Fibroblast of lung (primary cell): ENCODE data around the gene NPAS1. TPM values are rescaled to one million over a fixed set of nuclear protein-coding genes. Genes with fewer than 3 reads are reported as not detected.

Experiments used
- DNase-seq, 2 donors: peaks; one replicate each; pipeline versions ENCODE4 v3.0.0 to v3.0.0-alpha.2; 2010; ENCODE audit warnings: low read depth in 2 of 2
- H2AFZ ChIP-seq: 2 replicates; pipeline ENCODE4 v1.5.1; 2012; ENCODE audit warnings: low read length, control low read depth, inconsistent platforms
- H3K27ac ChIP-seq: 2 replicates; pipeline ENCODE4 v1.5.1; 2011; ENCODE audit warnings: low read length, control low read depth; ENCODE audit not compliant: insufficient read depth
- H3K27me3 ChIP-seq: 2 replicates; pipeline ENCODE4 v1.5.1; 2011; ENCODE audit warnings: mild to moderate bottlenecking, low read length; ENCODE audit not compliant: control insufficient read depth, insufficient read depth
- H3K36me3 ChIP-seq: 2 replicates; pipeline ENCODE4 v1.5.1; 2011; ENCODE audit warnings: low read length; ENCODE audit not compliant: control insufficient read depth, insufficient read depth
- H3K4me1 ChIP-seq: 2 replicates; pipeline ENCODE4 v1.5.1; 2011; ENCODE audit warnings: low read length; ENCODE audit not compliant: control insufficient read depth, insufficient read depth; ENCODE audit errors: extremely low read depth
- H3K4me2 ChIP-seq: 2 replicates; pipeline ENCODE4 v1.5.1; 2011; ENCODE audit warnings: low read length, control low read depth; ENCODE audit not compliant: insufficient read depth; ENCODE audit errors: extremely low read depth
- H3K4me3 ChIP-seq, 4 experiments: fragments of 200-600 bp in 1 of 4; sonication (generic) in 1 of 4; replicated peaks in 1 of 4; 2 replicates each; pipeline ENCODE4 v1.5.1; 2011 to 2016; ENCODE audit warnings: low read length in 4 of 4, low read depth in 3 of 4, mild to moderate bottlenecking in 3 of 4, control low read depth in 2 of 4, inconsistent platforms in 1 of 4, mixed read lengths in 1 of 4; ENCODE audit not compliant: insufficient read depth in 1 of 4; ENCODE audit errors: control extremely low read depth in 1 of 4
- H3K79me2 ChIP-seq: 2 replicates; pipeline ENCODE4 v1.5.1; 2012; ENCODE audit warnings: mild to moderate bottlenecking, low read length, inconsistent platforms; ENCODE audit not compliant: control insufficient read depth, insufficient read depth
- H3K9ac ChIP-seq: 2 replicates; pipeline ENCODE4 v1.5.1; 2011; ENCODE audit warnings: mild to moderate bottlenecking, low read length, control low read depth; ENCODE audit not compliant: insufficient read depth
- H3K9me3 ChIP-seq: 2 replicates; pipeline ENCODE4 v1.5.1; 2012; ENCODE audit warnings: low read depth, low read length; ENCODE audit not compliant: control insufficient read depth, insufficient read depth
- H4K20me1 ChIP-seq: 2 replicates; pipeline ENCODE4 v1.5.1; 2011; ENCODE audit warnings: low read length; ENCODE audit not compliant: control insufficient read depth, insufficient read depth; ENCODE audit errors: extremely low read depth
- EZH2 ChIP-seq: IDR thresholded peaks from 2 replicates; pipeline ENCODE4 v1.5.1; 2012; ENCODE audit warnings: low read length, control low read depth, mild to moderate bottlenecking; ENCODE audit errors: missing control alignments
- polyA plus RNA-seq, 2 donors: library from polyadenylated mRNA; depleted of rRNA in 1 of 2; stranded (reverse) in 1 of 2; unstranded in 1 of 2; fragments of >200 nt; gene quantifications; 2 replicates each; pipeline ENCODE4 v1.2.1, GENCODE V29; 2011 to 2012; ENCODE audit warnings: missing spikeins in 1 of 2
- total RNA-seq: library from RNA; depleted of rRNA; stranded (reverse); fragments of >200 nt; gene quantifications from 2 replicates; pipeline ENCODE4 v1.2.1, GENCODE V29; 2014
- TF ChIP-seq, protein P1 (sequence below), 2 donors: IDR thresholded peaks in 1 of 2; conservative IDR thresholded peaks in 1 of 2; 1 replicate in 1 of 2; 2 replicates in 1 of 2; pipeline ENCODE4 v1.5.1; 2011 to 2012; ENCODE audit warnings: low read length in 2 of 2, control low read depth in 1 of 2, inconsistent platforms in 1 of 2, low read depth in 1 of 2, mild to moderate bottlenecking in 1 of 2

NPAS1 gene
- total and polyA plus RNA-seq, 2 donors (not counting 1 experiment from before 2014, with no cell fraction given), result 0.22 to 0.33 TPM

- Histone ChIP-seq H3K27me3 (peaks cover 26% of the 10 kb centered on the region), H4K20me1 (no peaks in the 10 kb centered on the region), H2AFZ (no peak overlapping the region), H3K9me3 (no peaks in the 10 kb centered on the region), H3K9ac (no peak overlapping the region), H3K4me2 (peak overlapping the region; percentile 51), H3K36me3 (no peaks in the 10 kb centered on the region), H3K4me1 (no peaks in the 10 kb centered on the region), H3K79me2 (no peaks in the 10 kb centered on the region), H3K4me3 (peak overlapping the region in 1 of 4 experiments; percentile 17), H3K27ac (no peak overlapping the region)
- TF ChIP-seq, protein P1, sequence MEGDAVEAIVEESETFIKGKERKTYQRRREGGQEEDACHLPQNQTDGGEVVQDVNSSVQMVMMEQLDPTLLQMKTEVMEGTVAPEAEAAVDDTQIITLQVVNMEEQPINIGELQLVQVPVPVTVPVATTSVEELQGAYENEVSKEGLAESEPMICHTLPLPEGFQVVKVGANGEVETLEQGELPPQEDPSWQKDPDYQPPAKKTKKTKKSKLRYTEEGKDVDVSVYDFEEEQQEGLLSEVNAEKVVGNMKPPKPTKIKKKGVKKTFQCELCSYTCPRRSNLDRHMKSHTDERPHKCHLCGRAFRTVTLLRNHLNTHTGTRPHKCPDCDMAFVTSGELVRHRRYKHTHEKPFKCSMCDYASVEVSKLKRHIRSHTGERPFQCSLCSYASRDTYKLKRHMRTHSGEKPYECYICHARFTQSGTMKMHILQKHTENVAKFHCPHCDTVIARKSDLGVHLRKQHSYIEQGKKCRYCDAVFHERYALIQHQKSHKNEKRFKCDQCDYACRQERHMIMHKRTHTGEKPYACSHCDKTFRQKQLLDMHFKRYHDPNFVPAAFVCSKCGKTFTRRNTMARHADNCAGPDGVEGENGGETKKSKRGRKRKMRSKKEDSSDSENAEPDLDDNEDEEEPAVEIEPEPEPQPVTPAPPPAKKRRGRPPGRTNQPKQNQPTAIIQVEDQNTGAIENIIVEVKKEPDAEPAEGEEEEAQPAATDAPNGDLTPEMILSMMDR (conservative IDR thresholded peaks at IDR 0.05 in 1 of 2, IDR thresholded peaks at IDR 0.05 in 1 of 2; ENCODE audit: low read depth in 1 of 2, low read length in 2 of 2), result no peak
- TF ChIP-seq EZH2, result no peak
- DNase-seq, result no peak
Observed at GRCh38 chr19:47020132-47020805, 632 bp downstream of the NPAS1 start.

DNA sequence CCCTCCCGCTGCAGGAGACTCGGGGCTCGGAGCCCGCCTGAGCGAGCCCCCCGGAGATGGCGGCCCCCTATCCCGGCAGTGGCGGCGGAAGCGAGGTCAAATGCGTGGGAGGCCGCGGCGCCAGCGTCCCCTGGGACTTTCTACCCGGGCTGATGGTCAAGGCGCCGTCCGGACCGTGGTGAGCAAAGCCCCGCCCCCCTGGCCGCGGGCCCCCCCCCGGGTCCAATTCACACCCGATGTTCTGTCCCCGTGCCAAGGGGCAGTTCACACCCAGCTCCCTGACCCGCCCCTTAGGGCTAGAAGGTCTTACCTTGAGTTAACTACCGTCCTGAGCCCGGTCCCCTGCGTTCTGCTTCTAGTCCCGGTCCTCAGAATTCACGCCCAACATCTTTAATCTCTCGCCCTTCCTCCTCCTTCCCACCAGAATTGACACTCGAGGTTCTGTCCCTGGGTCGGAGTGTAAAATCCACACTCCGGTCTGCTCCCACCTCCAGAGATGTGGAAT, 1.4 kb downstream of the NPAS1 start:
- Histone ChIP-seq H3K36me3 (no peaks in the 10 kb centered on the region), H3K9me3 (no peaks in the 10 kb centered on the region), H4K20me1 (no peaks in the 10 kb centered on the region), H3K79me2 (no peaks in the 10 kb centered on the region), H3K9ac (no peak overlapping the region), H3K4me2 (peak overlapping the region; percentile 71), H3K27me3 (peaks cover 26% of the 10 kb centered on the region), H2AFZ (no peak overlapping the region), H3K4me1 (no peaks in the 10 kb centered on the region), H3K4me3 (peak overlapping the region in 3 of 4 experiments; percentile 1 to 46 (median 21)), H3K27ac (no peak overlapping the region)
- no peak for DNase-seq
- TF ChIP-seq, protein P1 (conservative IDR thresholded peaks at IDR 0.05 in 1 of 2, IDR thresholded peaks at IDR 0.05 in 1 of 2; ENCODE audit: low read depth in 1 of 2, low read length in 2 of 2), result no peak
- TF ChIP-seq EZH2, result peak; percentile 76

DNA sequence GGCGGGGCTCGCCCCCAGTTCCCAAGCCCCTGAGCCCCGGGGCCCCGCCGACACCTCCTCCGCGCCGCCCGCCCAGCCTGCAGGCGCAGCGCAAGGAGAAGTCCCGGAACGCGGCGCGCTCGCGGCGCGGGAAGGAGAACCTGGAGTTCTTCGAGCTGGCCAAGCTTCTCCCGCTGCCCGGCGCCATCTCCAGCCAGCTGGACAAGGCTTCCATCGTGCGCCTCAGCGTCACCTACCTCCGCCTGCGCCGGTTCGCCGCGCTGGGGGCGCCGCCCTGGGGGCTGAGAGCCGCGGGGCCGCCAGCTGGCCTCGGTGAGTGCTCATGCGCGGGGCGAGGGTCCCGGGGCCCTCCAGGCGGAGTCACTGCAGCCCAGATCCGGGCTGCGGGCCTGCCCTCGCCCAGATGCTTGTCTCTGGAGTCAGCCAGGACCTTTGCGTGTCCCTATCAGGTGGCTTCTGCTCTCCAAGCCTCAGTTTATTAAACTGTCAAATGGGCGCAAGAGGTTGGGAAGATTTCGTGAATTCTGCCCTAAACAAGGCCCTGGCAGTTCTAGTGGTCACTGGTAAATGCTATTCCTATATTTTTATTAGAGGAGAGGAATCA, 2.0 kb downstream of the NPAS1 start:
- peak in 1 of 2 donors; percentile 20 for DNase-seq
- H3K4me3 ChIP-seq, result peak overlapping the region in 1 of 4 experiments; percentile 46
- no peaks in the 10 kb centered on the region for H3K79me2 ChIP-seq
- no peaks in the 10 kb centered on the region for H3K36me3 ChIP-seq
- no peaks in the 10 kb centered on the region for H3K4me1 ChIP-seq
- peak overlapping the region; percentile 44 for H3K4me2 ChIP-seq
- H3K27ac ChIP-seq, result no peak overlapping the region
- no peak overlapping the region for H2AFZ ChIP-seq
- peaks cover 26% of the 10 kb centered on the region for H3K27me3 ChIP-seq
- no peak overlapping the region for H3K9ac ChIP-seq
- H3K9me3 ChIP-seq, result no peaks in the 10 kb centered on the region
- no peaks in the 10 kb centered on the region for H4K20me1 ChIP-seq
- peak; percentile 84 for TF ChIP-seq EZH2
- TF ChIP-seq, protein P1 (conservative IDR thresholded peaks at IDR 0.05 in 1 of 2, IDR thresholded peaks at IDR 0.05 in 1 of 2; ENCODE audit: low read depth in 1 of 2, low read length in 2 of 2), result no peak
